Neural progenitor cell (in vitro differentiated cells): Measurements from ENCODE around the gene HIKESHI. TPM values are rescaled to one million over a fixed set of nuclear protein-coding genes. Genes with fewer than 3 reads are reported as not detected.

Experiments
- DNase-seq: peaks from one replicate; pipeline ENCODE4 v3.0.0-alpha.2; 2016; ENCODE audit warnings: low spot score
- H2AFZ ChIP-seq: fragments of 200-600 bp; sonication (generic); replicated peaks from 2 replicates; pipeline ENCODE4 v1.6.1; 2016; ENCODE audit warnings: antibody characterized with exemption
- H3F3A ChIP-seq: fragments of 200-600 bp; sonication (generic); 2 replicates; pipeline ENCODE4 v1.6.1; 2016; ENCODE audit warnings: antibody characterized with exemption, low read depth
- H3K27ac ChIP-seq: fragments of 200-600 bp; sonication (generic); 2 replicates; pipeline ENCODE4 v1.5.1; 2016; ENCODE audit warnings: mild to moderate bottlenecking
- H3K27me3 ChIP-seq: fragments of 200-600 bp; sonication (generic); 2 replicates; pipeline ENCODE4 v1.6.1; 2016; ENCODE audit warnings: mild to moderate bottlenecking, moderate library complexity
- H3K36me3 ChIP-seq: fragments of 200-600 bp; sonication (generic); 2 replicates; pipeline ENCODE4 v1.5.1; 2016
- H3K4me1 ChIP-seq: fragments of 200-600 bp; sonication (generic); 2 replicates; pipeline ENCODE4 v1.6.1; 2016; ENCODE audit warnings: mixed run types
- H3K4me2 ChIP-seq: fragments of 200-600 bp; sonication (generic); 2 replicates; pipeline ENCODE4 v1.6.1; 2016
- H3K4me3 ChIP-seq: fragments of 200-600 bp; sonication (generic); 2 replicates; pipeline ENCODE4 v1.5.1; 2016
- H3K79me2 ChIP-seq: fragments of 200-600 bp; sonication (generic); 2 replicates; pipeline ENCODE4 v1.6.1; 2016; ENCODE audit warnings: low read depth
- H3K9ac ChIP-seq: fragments of 200-600 bp; sonication (generic); 2 replicates; pipeline ENCODE4 v1.6.1; 2016
- H3K9me3 ChIP-seq: fragments of 200-600 bp; sonication (generic); 2 replicates; pipeline ENCODE4 v1.5.1; 2016; ENCODE audit warnings: low read depth
- H4K20me1 ChIP-seq: fragments of 200-600 bp; sonication (generic); 2 replicates; pipeline ENCODE4 v1.6.1; 2016; ENCODE audit warnings: low read depth
- H3K27ac Mint-ChIP-seq: 3 replicates; pipeline ENCODE4 v1.8.0; 2021; ENCODE audit warnings: mixed read lengths
- H3K27me3 Mint-ChIP-seq: 2 replicates; pipeline ENCODE4 v1.8.0; 2022; ENCODE audit warnings: low read depth, mild to moderate bottlenecking, inconsistent platforms, moderate library complexity, mixed read lengths; ENCODE audit not compliant: insufficient read depth
- H3K36me3 Mint-ChIP-seq: 3 replicates; pipeline ENCODE4 v1.8.0; 2021; ENCODE audit warnings: mixed read lengths
- H3K4me1 Mint-ChIP-seq: 3 replicates; pipeline ENCODE4 v1.8.0; 2021; ENCODE audit warnings: mixed read lengths
- H3K4me3 Mint-ChIP-seq: 3 replicates; pipeline ENCODE4 v1.8.0; 2021; ENCODE audit warnings: mild to moderate bottlenecking, moderate library complexity, mixed read lengths
- H3K9me3 Mint-ChIP-seq: 3 replicates; pipeline ENCODE4 v1.8.0; 2020; ENCODE audit warnings: mixed read lengths
- CTCF ChIP-seq: fragments of 200-600 bp; sonication (generic); IDR thresholded peaks from 2 replicates; pipeline ENCODE4 v1.5.1; 2017; ENCODE audit warnings: antibody characterized with exemption, mild to moderate bottlenecking
- EZH2 ChIP-seq: fragments of 200-600 bp; sonication (generic); IDR thresholded peaks from 2 replicates; pipeline ENCODE4 v1.6.1; 2017; ENCODE audit warnings: antibody characterized with exemption, mild to moderate bottlenecking, moderate library complexity
- EZH2phosphoT487 ChIP-seq: fragments of 200-600 bp; sonication (generic); IDR thresholded peaks from 2 replicates; pipeline ENCODE4 v1.6.1; 2017; ENCODE audit warnings: antibody characterized with exemption
- total RNA-seq: library from RNA; depleted of rRNA; stranded (reverse); fragments of >200 nt; gene quantifications from 2 replicates; pipeline ENCODE4 v1.2.3, GENCODE V29; 2015; ENCODE audit warnings: low replicate concordance

Gene HIKESHI
- total RNA-seq, 1 donor from 2014 or later = 87.2 TPM

DNA sequence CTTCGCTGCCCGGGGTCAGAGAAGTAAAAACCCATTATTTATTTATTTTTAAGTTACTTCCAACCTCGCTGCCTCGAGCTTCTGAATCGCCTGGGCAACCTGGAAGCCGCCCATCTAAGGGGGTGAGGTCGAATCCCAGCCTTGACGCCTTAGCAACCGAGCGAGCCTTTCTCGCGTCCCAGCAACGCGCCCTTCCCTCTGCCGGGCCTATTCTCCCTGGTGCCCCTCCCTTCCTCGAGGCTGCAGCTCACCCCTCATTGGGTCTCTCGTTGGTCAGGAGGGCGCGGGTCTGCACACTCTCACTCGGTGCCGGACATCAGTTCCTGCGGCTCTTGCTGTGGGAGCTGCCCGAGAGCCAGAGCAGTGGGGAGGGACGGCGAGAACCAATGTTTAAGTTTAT lies 72.5 kb downstream of the HIKESHI start, which contains the start of gene CCDC81:
CCDC81 (plus strand) TSS at position 302 of the 400 bp plus-strand sequence. CDS start 277 bp downstream, outside the sequence.
- Mint-ChIP-seq H3K36me3 (peaks cover 5% of the 10 kb centered on the region), H3K27me3 (peaks cover 6% of the 10 kb centered on the region), H3K4me3 (peak within 1 kb of the TSS; percentile 84), H3K9me3 (peaks cover 18% of the 10 kb centered on the region), H3K27ac (peak within 1 kb of the TSS; percentile 80), H3K4me1 (peaks cover 23% of the 10 kb centered on the region)
- Histone ChIP-seq H3K9me3 (no peaks in the 10 kb centered on the region), H2AFZ (peak within 1 kb of the TSS; percentile 65), H3K27me3 (no peaks in the 10 kb centered on the region), H3F3A (no peaks in the 10 kb centered on the region), H3K36me3 (no peaks in the 10 kb centered on the region), H3K4me3 (peak within 1 kb of the TSS; percentile 24), H3K4me2 (peak within 1 kb of the TSS; percentile 69), H3K9ac (no peak within 1 kb of the TSS), H4K20me1 (no peaks in the 10 kb centered on the region), H3K27ac (no peak within 1 kb of the TSS), H3K79me2 (no peaks in the 10 kb centered on the region), H3K4me1 (no peaks in the 10 kb centered on the region)
- DNase-seq = peak; percentile 80
- TF ChIP-seq EZH2phosphoT487 (no peak), CTCF (no peak)

DNA sequence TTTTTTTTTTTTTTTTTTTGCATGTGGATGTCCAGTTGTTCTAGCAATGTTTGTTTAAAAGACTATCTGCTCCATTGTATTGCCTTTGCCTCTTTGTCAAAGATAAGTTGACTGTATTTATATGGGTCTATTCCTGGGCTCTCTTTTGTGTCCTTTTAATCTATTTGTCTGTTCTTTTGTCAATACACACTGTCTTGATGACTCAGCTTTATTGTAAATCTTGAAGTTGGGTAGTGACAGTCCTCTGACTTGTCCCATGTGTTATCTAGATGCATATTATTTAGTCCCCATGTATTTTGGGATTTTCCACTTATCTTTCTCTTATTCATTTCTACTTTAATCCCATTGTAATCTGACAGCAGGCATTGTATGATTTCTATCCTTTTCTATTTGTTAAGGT lies 75.9 kb downstream of the HIKESHI start:
- no peaks in the 10 kb centered on the region for H4K20me1 ChIP-seq
- no peaks in the 10 kb centered on the region for H3K79me2 ChIP-seq
- Mint-ChIP-seq H3K9me3 (peaks cover 12% of the 10 kb centered on the region), H3K27ac (no peak overlapping the region), H3K36me3 (peaks cover 5% of the 10 kb centered on the region), H3K4me1 (peaks cover 13% of the 10 kb centered on the region), H3K4me3 (no peak overlapping the region), H3K27me3 (peaks cover 5% of the 10 kb centered on the region)
- H3K4me1 ChIP-seq = no peaks in the 10 kb centered on the region
- no peak for DNase-seq
- TF ChIP-seq EZH2 = no peak
- no peaks in the 10 kb centered on the region for H3K9me3 ChIP-seq
- no peak overlapping the region for H3K27ac ChIP-seq
- H3F3A ChIP-seq = no peaks in the 10 kb centered on the region
- H3K9ac ChIP-seq = no peak overlapping the region
- H3K4me2 ChIP-seq = no peak overlapping the region
- H3K27me3 ChIP-seq = no peaks in the 10 kb centered on the region
- no peak overlapping the region for H2AFZ ChIP-seq
- H3K36me3 ChIP-seq = no peaks in the 10 kb centered on the region
- no peak overlapping the region for H3K4me3 ChIP-seq

- Mint-ChIP-seq H3K36me3 (peaks cover 5% of the 10 kb centered on the region), H3K4me3 (no peak overlapping the region), H3K27me3 (peaks cover 2% of the 10 kb centered on the region), H3K27ac (no peak overlapping the region), H3K4me1 (no peaks in the 10 kb centered on the region), H3K9me3 (peaks cover 12% of the 10 kb centered on the region)
- H3K9ac ChIP-seq = no peak overlapping the region
- H3K27me3 ChIP-seq = no peaks in the 10 kb centered on the region
- no peak overlapping the region for H3K4me3 ChIP-seq
- H4K20me1 ChIP-seq = no peaks in the 10 kb centered on the region
- no peaks in the 10 kb centered on the region for H3K9me3 ChIP-seq
- H3K27ac ChIP-seq = no peak overlapping the region
- H2AFZ ChIP-seq = no peak overlapping the region
- TF ChIP-seq EZH2 = no peak
- TF ChIP-seq EZH2phosphoT487 = no peak
- TF ChIP-seq CTCF = no peak
- no peaks in the 10 kb centered on the region for H3F3A ChIP-seq
- H3K36me3 ChIP-seq = no peaks in the 10 kb centered on the region
- no peaks in the 10 kb centered on the region for H3K79me2 ChIP-seq
- DNase-seq = no peak
- no peak overlapping the region for H3K4me2 ChIP-seq
- no peaks in the 10 kb centered on the region for H3K4me1 ChIP-seq
Observed at GRCh38 chr11:86380295-86381059, 78.4 kb downstream of the HIKESHI start.
